Measurements from ENCODE around the gene ZEB1.

ZEB1 gene

GRCh38 chr10:31343009-31343408 lies 24.0 kb downstream of the ZEB1 start:
- ChIA-PET CTCF (interaction anchor here (1.0 kb wide), 1 partner anchor 22 kb away, joined by 3 read pairs; no protein-coding TSS in a partner anchor), POLR2A (no interaction called here)
- H3K4me3 ChIP-seq (ENCODE audit: low read depth, low read length) = no peak overlapping the region
- no peak for TF ChIP-seq CTCF (IDR thresholded peaks at IDR 0.05; ENCODE audit: insufficient read depth, low read length, missing control alignments)
- DNase-seq (ENCODE audit: low read depth, low spot score) = no peak

- no peak for TF ChIP-seq CTCF (IDR thresholded peaks at IDR 0.05; ENCODE audit: insufficient read depth, low read length, missing control alignments)
- CTCF ChIA-PET = interaction anchor here (1.0 kb wide), 1 partner anchor 22 kb away, joined by 3 read pairs; no protein-coding TSS in a partner anchor
- POLR2A ChIA-PET = no interaction called here
- H3K4me3 ChIP-seq (ENCODE audit: low read depth, low read length) = no peak overlapping the region
- no peak for DNase-seq (ENCODE audit: low read depth, low spot score)
Observed at GRCh38 chr10:31343551-31343950, 24.5 kb downstream of the ZEB1 start.

GRCh38 chr10:31345886-31346285 lies 26.9 kb downstream of the ZEB1 start:
- H3K4me3 ChIP-seq (ENCODE audit: low read depth, low read length) = no peak overlapping the region
- CTCF ChIA-PET = no interaction called here
- POLR2A ChIA-PET = no interaction called here
- TF ChIP-seq CTCF (IDR thresholded peaks at IDR 0.05; ENCODE audit: insufficient read depth, low read length, missing control alignments) = no peak
- DNase-seq (ENCODE audit: low read depth, low spot score) = no peak

GRCh38 chr10:31346953-31347352 lies 27.9 kb downstream of the ZEB1 start:
- no peak overlapping the region for H3K4me3 ChIP-seq (ENCODE audit: low read depth, low read length)
- ChIA-PET POLR2A (no interaction called here), CTCF (no interaction called here)
- DNase-seq (ENCODE audit: low read depth, low spot score) = no peak
- TF ChIP-seq CTCF (IDR thresholded peaks at IDR 0.05; ENCODE audit: insufficient read depth, low read length, missing control alignments) = no peak

- H3K4me3 ChIP-seq (ENCODE audit: low read depth, low read length) = no peak overlapping the region
- TF ChIP-seq CTCF (IDR thresholded peaks at IDR 0.05; ENCODE audit: insufficient read depth, low read length, missing control alignments) = no peak
- POLR2A ChIA-PET = no interaction called here
- DNase-seq (ENCODE audit: low read depth, low spot score) = no peak
- CTCF ChIA-PET = no interaction called here
Observed at GRCh38 chr10:31347705-31348104, 28.7 kb downstream of the ZEB1 start.

GRCh38 chr10:31350891-31351290 lies 31.9 kb downstream of the ZEB1 start:
- no peak for DNase-seq (ENCODE audit: low read depth, low spot score)
- no peak overlapping the region for H3K4me3 ChIP-seq (ENCODE audit: low read depth, low read length)
- ChIA-PET CTCF (no interaction called here), POLR2A (no interaction called here)
- no peak for TF ChIP-seq CTCF (IDR thresholded peaks at IDR 0.05; ENCODE audit: insufficient read depth, low read length, missing control alignments)
